ENCODE results near the gene FLNC. TPM values are rescaled to one million over a fixed set of nuclear protein-coding genes. Genes with fewer than 3 reads are reported as not detected.

The FLNC gene
- total and polyA plus RNA-seq, 9 of the 15 experiments (the other 6 are each of a cell fraction or from before 2014, with no cell fraction given) = 0.90 to 155 (median 28.8) TPM

DNA sequence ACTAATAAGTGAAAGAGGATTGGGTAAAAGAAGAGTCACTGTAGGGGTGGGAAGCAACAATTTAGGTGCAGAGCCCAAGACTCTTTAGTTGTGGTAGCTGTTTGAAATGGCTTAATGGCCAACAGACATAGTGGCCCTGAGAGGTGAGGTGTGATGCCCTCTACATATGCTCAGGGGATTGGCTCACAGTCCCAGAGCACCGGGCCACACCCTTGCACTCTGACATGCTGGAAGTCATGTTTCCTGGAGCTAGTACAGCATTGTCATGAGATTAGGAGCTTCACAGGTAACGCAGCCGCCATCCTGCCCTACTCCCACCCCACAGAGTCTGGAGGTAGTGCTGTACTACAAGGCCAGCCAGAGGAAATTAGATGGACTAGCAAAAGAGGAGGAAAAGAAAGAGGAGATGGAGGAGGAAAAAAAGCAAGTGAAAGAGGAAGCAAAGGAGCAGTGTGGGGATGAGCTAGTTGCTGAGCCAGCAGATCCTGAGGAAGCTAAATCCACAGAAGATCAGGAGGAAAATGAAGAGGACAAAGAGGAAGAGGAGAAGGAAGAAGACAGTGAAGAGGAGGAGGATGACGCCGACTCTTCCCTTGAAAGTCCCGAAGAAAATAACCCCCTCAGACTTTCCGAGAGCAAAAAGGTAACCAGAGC lies 14.8 kb upstream of the FLNC start (continued):
- TF ChIP-seq CBX1 (IDR thresholded peaks at IDR 0.05; ENCODE audit: low read depth) (no peak), ZNF77 (CRISPR knock-in tag; IDR thresholded peaks at IDR 0.05) (no peak), MYC (IDR thresholded peaks at IDR 0.05; ENCODE audit: low read depth, low read length) (no peak), MYC (CRISPR knock-in tag; IDR thresholded peaks at IDR 0.05; ENCODE audit: borderline replicate concordance, low read depth) (no peak), TGIF2 (CRISPR knock-in tag; IDR thresholded peaks at IDR 0.05) (no peak)
- TF ChIP-seq, protein P1, sequence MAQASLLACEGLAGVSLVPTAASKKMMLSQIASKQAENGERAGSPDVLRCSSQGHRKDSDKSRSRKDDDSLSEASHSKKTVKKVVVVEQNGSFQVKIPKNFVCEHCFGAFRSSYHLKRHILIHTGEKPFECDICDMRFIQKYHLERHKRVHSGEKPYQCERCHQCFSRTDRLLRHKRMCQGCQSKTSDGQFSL (CRISPR knock-in tag; IDR thresholded peaks at IDR 0.05) = no peak
- TF ChIP-seq, protein P1 (tag; IDR thresholded peaks at IDR 0.05) = no peak
- TF ChIP-seq, protein P2, sequence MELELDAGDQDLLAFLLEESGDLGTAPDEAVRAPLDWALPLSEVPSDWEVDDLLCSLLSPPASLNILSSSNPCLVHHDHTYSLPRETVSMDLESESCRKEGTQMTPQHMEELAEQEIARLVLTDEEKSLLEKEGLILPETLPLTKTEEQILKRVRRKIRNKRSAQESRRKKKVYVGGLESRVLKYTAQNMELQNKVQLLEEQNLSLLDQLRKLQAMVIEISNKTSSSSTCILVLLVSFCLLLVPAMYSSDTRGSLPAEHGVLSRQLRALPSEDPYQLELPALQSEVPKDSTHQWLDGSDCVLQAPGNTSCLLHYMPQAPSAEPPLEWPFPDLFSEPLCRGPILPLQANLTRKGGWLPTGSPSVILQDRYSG (tag; conservative IDR thresholded peaks at IDR 0.05; ENCODE audit: low read depth) = no peak
- TF ChIP-seq, protein P3, sequence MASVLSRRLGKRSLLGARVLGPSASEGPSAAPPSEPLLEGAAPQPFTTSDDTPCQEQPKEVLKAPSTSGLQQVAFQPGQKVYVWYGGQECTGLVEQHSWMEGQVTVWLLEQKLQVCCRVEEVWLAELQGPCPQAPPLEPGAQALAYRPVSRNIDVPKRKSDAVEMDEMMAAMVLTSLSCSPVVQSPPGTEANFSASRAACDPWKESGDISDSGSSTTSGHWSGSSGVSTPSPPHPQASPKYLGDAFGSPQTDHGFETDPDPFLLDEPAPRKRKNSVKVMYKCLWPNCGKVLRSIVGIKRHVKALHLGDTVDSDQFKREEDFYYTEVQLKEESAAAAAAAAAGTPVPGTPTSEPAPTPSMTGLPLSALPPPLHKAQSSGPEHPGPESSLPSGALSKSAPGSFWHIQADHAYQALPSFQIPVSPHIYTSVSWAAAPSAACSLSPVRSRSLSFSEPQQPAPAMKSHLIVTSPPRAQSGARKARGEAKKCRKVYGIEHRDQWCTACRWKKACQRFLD (CRISPR knock-in tag; IDR thresholded peaks at IDR 0.05) = no peak
- TF ChIP-seq, protein P4, sequence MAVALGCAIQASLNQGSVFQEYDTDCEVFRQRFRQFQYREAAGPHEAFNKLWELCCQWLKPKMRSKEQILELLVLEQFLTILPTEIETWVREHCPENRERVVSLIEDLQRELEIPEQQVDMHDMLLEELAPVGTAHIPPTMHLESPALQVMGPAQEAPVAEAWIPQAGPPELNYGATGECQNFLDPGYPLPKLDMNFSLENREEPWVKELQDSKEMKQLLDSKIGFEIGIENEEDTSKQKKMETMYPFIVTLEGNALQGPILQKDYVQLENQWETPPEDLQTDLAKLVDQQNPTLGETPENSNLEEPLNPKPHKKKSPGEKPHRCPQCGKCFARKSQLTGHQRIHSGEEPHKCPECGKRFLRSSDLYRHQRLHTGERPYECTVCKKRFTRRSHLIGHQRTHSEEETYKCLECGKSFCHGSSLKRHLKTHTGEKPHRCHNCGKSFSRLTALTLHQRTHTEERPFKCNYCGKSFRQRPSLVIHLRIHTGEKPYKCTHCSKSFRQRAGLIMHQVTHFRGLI (CRISPR knock-in tag; IDR thresholded peaks at IDR 0.05) = no peak
